Activated T-cell treated with anti-CD3 and anti-CD28 coated beads, Interleukin-2, amount 50 U/mL, for 4 hours (primary cell): Measurements from ENCODE around the gene ROCK1. TPM values are rescaled to one million over a fixed set of nuclear protein-coding genes. Genes with fewer than 3 reads are reported as not detected.
"Not testable (repeated sequence)": the region's sequence is repeated elsewhere in the genome, so short reads cannot be mapped to it uniquely, and the experiment has no call there.

Source experiments
- ATAC-seq, 2 donors: fragments of 200-7000 bp; cut with Tn5 transposase; one replicate each; pipeline ENCODE4 v1.10.0; 2021
- DNase-seq: peaks from one replicate; pipeline ENCODE4 v3.0.0-alpha.2; 2020
- H3K27me3 Mint-ChIP-seq: one replicate; pipeline ENCODE4 v1.8.0; 2021; ENCODE audit warnings: low read depth, mixed read lengths
- H3K36me3 Mint-ChIP-seq: one replicate; pipeline ENCODE4 v1.8.0; 2022; ENCODE audit warnings: mixed read lengths; ENCODE audit not compliant: insufficient read depth
- H3K4me1 Mint-ChIP-seq: one replicate; pipeline ENCODE4 v1.8.0; 2021; ENCODE audit warnings: low read depth, mixed read lengths
- H3K4me3 Mint-ChIP-seq: one replicate; pipeline ENCODE4 v1.8.0; 2021; ENCODE audit warnings: mild to moderate bottlenecking, moderate library complexity, mixed read lengths
- H3K9me3 Mint-ChIP-seq: one replicate; pipeline ENCODE4 v1.8.0; 2021; ENCODE audit warnings: mixed read lengths
- total RNA-seq, 3 donors: library from RNA; stranded (reverse); gene quantifications; one replicate each; pipeline ENCODE4 v1.2.1, GENCODE V29; 2021

The ROCK1 gene
- total RNA-seq, 3 donors from 2014 or later: 40.1 to 42.2 (median 40.6) TPM

DNA sequence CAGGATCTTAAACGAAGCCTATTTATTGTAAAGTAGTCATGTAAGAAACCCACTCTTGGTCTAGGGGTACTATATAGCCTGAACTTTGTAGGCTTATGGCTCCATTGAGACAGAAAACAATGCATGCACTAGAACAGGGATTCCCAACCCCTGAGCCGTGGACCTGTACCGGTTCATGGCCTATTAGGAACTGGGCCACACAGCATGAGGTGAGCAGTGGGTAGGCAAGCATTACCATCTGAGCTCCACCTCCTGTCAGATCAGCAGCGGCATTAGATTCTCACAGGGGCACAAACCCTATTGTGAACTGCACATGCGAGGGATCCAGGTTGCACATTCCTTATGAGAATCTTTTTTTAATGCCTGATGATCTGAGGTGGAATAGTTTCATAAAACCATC is 59.2 kb downstream of the ROCK1 start:
- peaks cover 45% of the 10 kb centered on the region for H3K4me1 Mint-ChIP-seq
- H3K36me3 Mint-ChIP-seq: peaks cover 7% of the 10 kb centered on the region
- H3K4me3 Mint-ChIP-seq: no peak overlapping the region
- no peaks in the 10 kb centered on the region for H3K27me3 Mint-ChIP-seq
- no peaks in the 10 kb centered on the region for H3K9me3 Mint-ChIP-seq
- ATAC-seq: no peak
- DNase-seq: no peak

GRCh38 chr18:21051620-21052019 is 60.0 kb downstream of the ROCK1 start:
- DNase-seq: no peak
- peaks cover 15% of the 10 kb centered on the region for H3K36me3 Mint-ChIP-seq
- H3K27me3 Mint-ChIP-seq: no peaks in the 10 kb centered on the region
- no peak for ATAC-seq
- H3K4me3 Mint-ChIP-seq: no peak overlapping the region
- peaks cover 49% of the 10 kb centered on the region for H3K4me1 Mint-ChIP-seq
- H3K9me3 Mint-ChIP-seq: no peaks in the 10 kb centered on the region

- DNase-seq (no peak), ATAC-seq (no peak)
- Mint-ChIP-seq H3K9me3 (no peaks in the 10 kb centered on the region), H3K36me3 (peaks cover 23% of the 10 kb centered on the region), H3K27me3 (no peaks in the 10 kb centered on the region), H3K4me1 (peaks cover 58% of the 10 kb centered on the region), H3K4me3 (no peak overlapping the region)
Measured at GRCh38 chr18:21049306-21049705, 62.3 kb downstream of the ROCK1 start.

GRCh38 chr18:21047126-21047525 is 64.5 kb downstream of the ROCK1 start:
- Mint-ChIP-seq H3K36me3 (peaks cover 24% of the 10 kb centered on the region), H3K27me3 (no peaks in the 10 kb centered on the region), H3K9me3 (no peaks in the 10 kb centered on the region), H3K4me1 (peaks cover 46% of the 10 kb centered on the region), H3K4me3 (no peak overlapping the region)
- DNase-seq: no peak
- ATAC-seq: no peak

- Mint-ChIP-seq H3K4me3 (no peak overlapping the region), H3K27me3 (no peaks in the 10 kb centered on the region), H3K4me1 (peaks cover 9% of the 10 kb centered on the region), H3K9me3 (no peaks in the 10 kb centered on the region), H3K36me3 (peaks cover 29% of the 10 kb centered on the region)
- no peak for ATAC-seq
- no peak for DNase-seq
Measured at GRCh38 chr18:21040466-21040865, 71.1 kb downstream of the ROCK1 start.

- Mint-ChIP-seq H3K36me3 (peaks cover 32% of the 10 kb centered on the region), H3K9me3 (peaks cover 3% of the 10 kb centered on the region), H3K4me1 (peaks cover 4% of the 10 kb centered on the region), H3K27me3 (no peaks in the 10 kb centered on the region), H3K4me3 (no peak overlapping the region)
- ATAC-seq (no peak), DNase-seq (no peak)
Measured at GRCh38 chr18:21038201-21038600, 73.4 kb downstream of the ROCK1 start.

- H3K36me3 Mint-ChIP-seq: peaks cover 38% of the 10 kb centered on the region
- DNase-seq (no peak), ATAC-seq (no peak)
- H3K4me1 Mint-ChIP-seq: peaks cover 7% of the 10 kb centered on the region
- no peak overlapping the region for H3K4me3 Mint-ChIP-seq
- H3K27me3 Mint-ChIP-seq: no peaks in the 10 kb centered on the region
- peaks cover 11% of the 10 kb centered on the region for H3K9me3 Mint-ChIP-seq
Measured at GRCh38 chr18:21031845-21032244, 79.8 kb downstream of the ROCK1 start.

DNA sequence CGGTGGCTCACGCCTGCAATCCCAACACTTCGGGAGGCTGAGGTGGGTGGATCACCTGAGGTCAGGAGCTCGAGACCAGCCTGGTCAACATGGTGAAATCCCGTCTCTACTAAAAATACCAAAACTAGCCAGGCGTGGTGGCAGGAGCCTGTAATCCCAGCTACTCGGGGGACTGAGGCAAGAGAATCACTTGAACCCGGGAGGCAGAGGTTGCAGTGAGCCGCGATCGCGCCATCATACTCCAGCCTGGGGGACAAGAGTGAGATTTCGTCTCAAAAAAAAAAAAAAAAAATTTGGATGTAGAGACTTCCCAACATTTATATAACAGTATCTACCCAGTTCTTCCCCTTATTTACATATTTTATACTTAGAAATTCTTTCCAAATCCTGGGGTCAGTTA is 93.4 kb downstream of the ROCK1 start:
- H3K36me3 Mint-ChIP-seq: peaks cover 58% of the 10 kb centered on the region
- H3K9me3 Mint-ChIP-seq, H3K4me3 Mint-ChIP-seq, ATAC-seq, H3K27me3 Mint-ChIP-seq, DNase-seq, H3K4me1 Mint-ChIP-seq: not testable (repeated sequence)

- peaks cover 47% of the 10 kb centered on the region for H3K36me3 Mint-ChIP-seq
- no peak overlapping the region for H3K4me3 Mint-ChIP-seq
- H3K4me1 Mint-ChIP-seq: peaks cover 5% of the 10 kb centered on the region
- H3K27me3 Mint-ChIP-seq: no peaks in the 10 kb centered on the region
- no peak for ATAC-seq
- H3K9me3 Mint-ChIP-seq: peaks cover 10% of the 10 kb centered on the region
- no peak for DNase-seq
Measured at GRCh38 chr18:21012308-21012707, 99.3 kb downstream of the ROCK1 start.

GRCh38 chr18:21004726-21005125 is 106.9 kb downstream of the ROCK1 start:
- Mint-ChIP-seq H3K4me1 (peaks cover 4% of the 10 kb centered on the region), H3K4me3 (no peak overlapping the region), H3K9me3 (no peaks in the 10 kb centered on the region), H3K27me3 (no peaks in the 10 kb centered on the region), H3K36me3 (peaks cover 28% of the 10 kb centered on the region)
- ATAC-seq: no peak
- DNase-seq: no peak

- Mint-ChIP-seq H3K4me1 (peaks cover 24% of the 10 kb centered on the region), H3K9me3 (no peaks in the 10 kb centered on the region), H3K4me3 (no peak overlapping the region), H3K36me3 (peaks cover 40% of the 10 kb centered on the region), H3K27me3 (no peaks in the 10 kb centered on the region)
- ATAC-seq (no peak), DNase-seq (no peak)
Measured at GRCh38 chr18:21000667-21001066, 110.9 kb downstream of the ROCK1 start.

DNA sequence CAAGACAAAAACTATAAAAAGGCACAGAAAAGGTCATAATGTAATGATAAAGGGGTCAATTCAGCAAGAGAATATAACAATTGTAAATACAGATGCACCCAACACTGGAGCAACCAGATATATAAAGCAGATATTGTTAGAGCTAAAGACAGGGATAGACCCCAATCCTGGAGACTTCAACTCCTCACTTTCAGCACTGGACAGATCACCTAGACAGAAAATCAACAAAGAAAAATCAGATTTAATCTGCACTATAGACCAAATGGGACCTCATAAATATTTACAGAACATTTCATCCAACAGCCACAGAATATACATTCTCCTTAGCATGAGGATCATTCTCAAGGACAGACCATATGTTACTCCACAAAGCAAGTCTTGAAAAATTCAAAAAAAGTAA is 114.2 kb downstream of the ROCK1 start:
- no peaks in the 10 kb centered on the region for H3K27me3 Mint-ChIP-seq

GRCh38 chr18:20996418-20996817 is 115.2 kb downstream of the ROCK1 start:
- Mint-ChIP-seq H3K9me3 (no peaks in the 10 kb centered on the region), H3K36me3 (peaks cover 35% of the 10 kb centered on the region), H3K27me3 (no peaks in the 10 kb centered on the region), H3K4me3 (no peak overlapping the region), H3K4me1 (peaks cover 23% of the 10 kb centered on the region)
- ATAC-seq (no peak), DNase-seq (no peak)

More for the DNA sequence above, 114.2 kb downstream of the ROCK1 start:
- ATAC-seq: no peak
- peaks cover 36% of the 10 kb centered on the region for H3K36me3 Mint-ChIP-seq
- no peaks in the 10 kb centered on the region for H3K9me3 Mint-ChIP-seq
- no peak for DNase-seq
- no peak overlapping the region for H3K4me3 Mint-ChIP-seq
- peaks cover 23% of the 10 kb centered on the region for H3K4me1 Mint-ChIP-seq

GRCh38 chr18:20988726-20989125 is 122.9 kb downstream of the ROCK1 start:
- H3K36me3 Mint-ChIP-seq: peaks cover 49% of the 10 kb centered on the region
- no peaks in the 10 kb centered on the region for H3K4me1 Mint-ChIP-seq
- no peaks in the 10 kb centered on the region for H3K27me3 Mint-ChIP-seq
- ATAC-seq (no peak), DNase-seq (no peak)
- no peaks in the 10 kb centered on the region for H3K9me3 Mint-ChIP-seq
- H3K4me3 Mint-ChIP-seq: no peak overlapping the region

DNA sequence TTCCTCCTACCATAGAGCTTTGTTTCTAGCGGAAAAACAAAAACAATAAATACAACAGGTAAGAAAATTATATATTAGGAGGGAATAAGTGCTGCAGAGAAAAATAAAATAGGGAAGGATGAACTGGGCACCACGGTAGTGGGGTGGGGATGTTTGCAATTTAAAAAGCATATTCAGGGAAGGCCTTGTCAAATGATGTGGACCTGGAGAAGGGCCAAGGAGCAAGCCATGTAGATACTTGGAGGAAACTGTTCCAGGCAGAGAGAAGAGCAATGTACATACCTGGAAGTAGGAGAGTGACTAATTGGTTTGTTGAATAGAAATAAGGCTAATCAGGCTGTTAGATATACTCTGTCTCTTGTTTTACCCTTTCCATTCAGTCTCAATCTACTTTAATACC is 136.5 kb downstream of the ROCK1 start:
- Mint-ChIP-seq H3K9me3 (no peaks in the 10 kb centered on the region), H3K4me3 (no peak overlapping the region), H3K36me3 (peaks cover 53% of the 10 kb centered on the region), H3K27me3 (no peaks in the 10 kb centered on the region), H3K4me1 (peaks cover 3% of the 10 kb centered on the region)
- ATAC-seq (no peak), DNase-seq (no peak)

GRCh38 chr18:20971886-20972267 is 139.7 kb downstream of the ROCK1 start:
- H3K36me3 Mint-ChIP-seq: peaks cover 46% of the 10 kb centered on the region
- ATAC-seq (peak in 1 of 2 donors; percentile 46), DNase-seq (no peak)
- H3K4me3 Mint-ChIP-seq: no peak overlapping the region
- no peaks in the 10 kb centered on the region for H3K9me3 Mint-ChIP-seq
- no peaks in the 10 kb centered on the region for H3K27me3 Mint-ChIP-seq
- H3K4me1 Mint-ChIP-seq: peaks cover 3% of the 10 kb centered on the region
